Breast epithelium (tissue), 4 donors: ENCODE measurements around the gene NHERF2. TPM values are rescaled to one million over a fixed set of nuclear protein-coding genes. Genes with fewer than 3 reads are reported as not detected.

Experiments
- DNase-seq, 2 donors: peaks; one replicate each; pipeline ENCODE4 v3.0.0-alpha.2; 2019; ENCODE audit warnings: low spot score in 2 of 2
- H3K27ac ChIP-seq, 2 donors: fragments of 200-600 bp; sonication (generic) in 1 of 2; one replicate each; pipeline ENCODE4 v1.5.1; 2016 to 2019; ENCODE audit warnings: mild to moderate bottlenecking in 1 of 2
- H3K27me3 ChIP-seq, 2 donors: fragments of 200-600 bp; sonication (generic) in 1 of 2; one replicate each; pipeline versions ENCODE4 v1.5.1 to v1.6.0; 2017 to 2019; ENCODE audit warnings: control low read depth in 1 of 2, mild to moderate bottlenecking in 1 of 2
- H3K36me3 ChIP-seq: fragments of 200-600 bp; one replicate; pipeline ENCODE4 v1.5.1; 2019
- H3K4me1 ChIP-seq, 2 donors: fragments of 200-600 bp; sonication (generic); one replicate each; pipeline ENCODE4 v1.5.1; 2016 to 2019; ENCODE audit warnings: control low read depth in 1 of 2
- H3K4me3 ChIP-seq, 3 donors: fragments of 200-600 bp; sonication (generic); 1 replicate in 2 of 3; 2 replicates in 1 of 3; pipeline ENCODE4 v1.5.1; 2016 to 2019; ENCODE audit warnings: mild to moderate bottlenecking in 3 of 3, moderate library complexity in 2 of 3
- H3K9me3 ChIP-seq, 2 donors: fragments of 200-600 bp; sonication (generic) in 1 of 2; one replicate each; pipeline ENCODE4 v1.5.1; 2016 to 2019; ENCODE audit warnings: control low read depth in 1 of 2
- POLR2A ChIP-seq: fragments of 450-650 bp; IDR thresholded peaks from one replicate; pipeline ENCODE4 v1.6.1; 2016; ENCODE audit warnings: antibody characterized with exemption, mild to moderate bottlenecking, moderate library complexity
- POLR2AphosphoS5 ChIP-seq, 3 donors: sonication (generic); formaldehyde crosslinking; IDR thresholded peaks; one replicate each; pipeline ENCODE4 v1.6.1; 2017; ENCODE audit warnings: antibody characterized with exemption in 3 of 3
- intact Hi-C: fragments of 100-400 bp; cut with DNase I; formaldehyde crosslinking; loops from one replicate; pipeline ENCODE4 v1.15.1; 2023; ENCODE audit warnings: low total_unique reads
- total RNA-seq, 3 donors: library from RNA; depleted of rRNA; stranded (reverse); fragments of >200 nt; gene quantifications; one replicate each; pipeline ENCODE4 v1.1.0, GENCODE V29; 2016
- TF ChIP-seq, protein P1 (sequence below), 3 donors: fragments of 450-650 bp; IDR thresholded peaks; one replicate each; pipeline ENCODE4 v1.5.1; 2016 to 2017; ENCODE audit warnings: antibody characterized with exemption in 3 of 3, mild to moderate bottlenecking in 3 of 3, moderate library complexity in 3 of 3

The NHERF2 gene
- total RNA-seq, 3 donors from 2014 or later, result 31.5 to 58.3 (median 38.9) TPM

DNA sequence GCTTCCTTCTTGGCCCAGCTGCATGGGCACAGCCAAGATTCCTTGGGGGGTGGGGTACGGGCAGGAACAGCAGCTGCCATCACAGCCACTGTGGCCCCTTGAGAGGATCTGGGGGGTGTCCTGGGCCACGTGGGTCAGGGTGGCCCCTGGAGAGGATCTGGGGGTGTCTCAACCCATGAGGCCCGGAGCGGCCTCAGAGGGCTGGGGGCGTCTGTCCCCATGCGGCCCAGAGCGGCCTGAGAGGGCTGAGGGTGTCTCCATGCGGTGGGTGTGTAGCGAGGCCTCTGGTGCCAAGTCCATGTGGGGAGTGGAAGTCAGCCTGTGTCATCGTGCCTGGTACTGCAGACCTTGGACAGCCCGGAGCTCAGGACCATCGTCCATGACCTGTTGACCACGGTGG lies 34.8 kb downstream of the NHERF2 start:
- H3K27ac ChIP-seq, result no peak overlapping the region
- H3K4me1 ChIP-seq, result no peaks in the 10 kb centered on the region
- no peaks in the 10 kb centered on the region for H3K9me3 ChIP-seq
- no peak for DNase-seq
- H3K27me3 ChIP-seq, result no peaks in the 10 kb centered on the region
- intact Hi-C loops, result no loop called here
- TF ChIP-seq POLR2A (no peak), POLR2AphosphoS5 (IDR thresholded peaks at IDR 0.05) (no peak)
- TF ChIP-seq, protein P1, sequence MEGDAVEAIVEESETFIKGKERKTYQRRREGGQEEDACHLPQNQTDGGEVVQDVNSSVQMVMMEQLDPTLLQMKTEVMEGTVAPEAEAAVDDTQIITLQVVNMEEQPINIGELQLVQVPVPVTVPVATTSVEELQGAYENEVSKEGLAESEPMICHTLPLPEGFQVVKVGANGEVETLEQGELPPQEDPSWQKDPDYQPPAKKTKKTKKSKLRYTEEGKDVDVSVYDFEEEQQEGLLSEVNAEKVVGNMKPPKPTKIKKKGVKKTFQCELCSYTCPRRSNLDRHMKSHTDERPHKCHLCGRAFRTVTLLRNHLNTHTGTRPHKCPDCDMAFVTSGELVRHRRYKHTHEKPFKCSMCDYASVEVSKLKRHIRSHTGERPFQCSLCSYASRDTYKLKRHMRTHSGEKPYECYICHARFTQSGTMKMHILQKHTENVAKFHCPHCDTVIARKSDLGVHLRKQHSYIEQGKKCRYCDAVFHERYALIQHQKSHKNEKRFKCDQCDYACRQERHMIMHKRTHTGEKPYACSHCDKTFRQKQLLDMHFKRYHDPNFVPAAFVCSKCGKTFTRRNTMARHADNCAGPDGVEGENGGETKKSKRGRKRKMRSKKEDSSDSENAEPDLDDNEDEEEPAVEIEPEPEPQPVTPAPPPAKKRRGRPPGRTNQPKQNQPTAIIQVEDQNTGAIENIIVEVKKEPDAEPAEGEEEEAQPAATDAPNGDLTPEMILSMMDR (IDR thresholded peaks at IDR 0.05), result no peak
- no peaks in the 10 kb centered on the region for H3K36me3 ChIP-seq
- H3K4me3 ChIP-seq, result no peak overlapping the region

GRCh38 chr16:2062801-2063200 lies 36.1 kb downstream of the NHERF2 start:
- no peaks in the 10 kb centered on the region for H3K4me1 ChIP-seq
- H3K4me3 ChIP-seq, result no peak overlapping the region
- no peaks in the 10 kb centered on the region for H3K36me3 ChIP-seq
- H3K9me3 ChIP-seq, result no peaks in the 10 kb centered on the region
- intact Hi-C loops, result no loop called here
- TF ChIP-seq POLR2AphosphoS5 (IDR thresholded peaks at IDR 0.05) (no peak), POLR2A (no peak)
- TF ChIP-seq, protein P1 (IDR thresholded peaks at IDR 0.05), result no peak
- no peak for DNase-seq
- no peaks in the 10 kb centered on the region for H3K27me3 ChIP-seq
- no peak overlapping the region for H3K27ac ChIP-seq

- no peak for DNase-seq
- H3K27ac ChIP-seq, result no peak overlapping the region
- H3K36me3 ChIP-seq, result no peaks in the 10 kb centered on the region
- no peaks in the 10 kb centered on the region for H3K4me1 ChIP-seq
- TF ChIP-seq POLR2AphosphoS5 (IDR thresholded peaks at IDR 0.05), result no peak
- TF ChIP-seq POLR2A, result no peak
- TF ChIP-seq, protein P1 (IDR thresholded peaks at IDR 0.05), result no peak
- H3K27me3 ChIP-seq, result no peaks in the 10 kb centered on the region
- intact Hi-C loops, result no loop called here
- H3K4me3 ChIP-seq, result no peak overlapping the region
- H3K9me3 ChIP-seq, result no peaks in the 10 kb centered on the region
Observed at GRCh38 chr16:2063861-2064260, 37.2 kb downstream of the NHERF2 start.

- Histone ChIP-seq H3K4me3 (no peak overlapping the region), H3K9me3 (no peaks in the 10 kb centered on the region), H3K36me3 (no peaks in the 10 kb centered on the region), H3K4me1 (no peaks in the 10 kb centered on the region), H3K27ac (no peak overlapping the region), H3K27me3 (no peaks in the 10 kb centered on the region)
- intact Hi-C loops, result no loop called here
- DNase-seq, result no peak
- TF ChIP-seq, protein P1 (IDR thresholded peaks at IDR 0.05), result no peak
- TF ChIP-seq POLR2AphosphoS5 (IDR thresholded peaks at IDR 0.05) (no peak), POLR2A (no peak)
Observed at GRCh38 chr16:2064368-2064945, 37.8 kb downstream of the NHERF2 start.

- Histone ChIP-seq H3K27me3 (no peaks in the 10 kb centered on the region), H3K4me3 (no peak overlapping the region), H3K4me1 (no peaks in the 10 kb centered on the region), H3K9me3 (no peaks in the 10 kb centered on the region), H3K36me3 (no peaks in the 10 kb centered on the region), H3K27ac (no peak overlapping the region)
- TF ChIP-seq POLR2AphosphoS5 (IDR thresholded peaks at IDR 0.05), result no peak
- intact Hi-C loops, result no loop called here
- DNase-seq, result no peak
Observed at GRCh38 chr16:2066139-2066538, 39.4 kb downstream of the NHERF2 start.
